HFF-Myc (cell line): ENCODE measurements around the gene C15orf39.

Source experiments
- DNase-seq: peaks from one replicate; pipeline ENCODE4 v3.0.0-alpha.2; 2011; ENCODE audit warnings: low read depth; ENCODE audit errors: extremely low read depth
- H3K4me3 ChIP-seq: replicated peaks from 2 replicates; pipeline ENCODE4 v1.5.1; 2011; ENCODE audit warnings: low read depth, mild to moderate bottlenecking, control low read depth, low read length
- CTCF ChIP-seq: IDR thresholded peaks from 2 replicates; pipeline ENCODE4 v1.5.1; 2012; ENCODE audit warnings: mild to moderate bottlenecking, low read depth, low read length, control low read depth; ENCODE audit errors: missing control alignments

The C15orf39 gene

GRCh38 chr15:75192307-75192706 is 9.4 kb upstream of the C15orf39 start:
- H3K4me3 ChIP-seq, result no peak overlapping the region
- TF ChIP-seq CTCF, result no peak
- DNase-seq, result no peak

DNA sequence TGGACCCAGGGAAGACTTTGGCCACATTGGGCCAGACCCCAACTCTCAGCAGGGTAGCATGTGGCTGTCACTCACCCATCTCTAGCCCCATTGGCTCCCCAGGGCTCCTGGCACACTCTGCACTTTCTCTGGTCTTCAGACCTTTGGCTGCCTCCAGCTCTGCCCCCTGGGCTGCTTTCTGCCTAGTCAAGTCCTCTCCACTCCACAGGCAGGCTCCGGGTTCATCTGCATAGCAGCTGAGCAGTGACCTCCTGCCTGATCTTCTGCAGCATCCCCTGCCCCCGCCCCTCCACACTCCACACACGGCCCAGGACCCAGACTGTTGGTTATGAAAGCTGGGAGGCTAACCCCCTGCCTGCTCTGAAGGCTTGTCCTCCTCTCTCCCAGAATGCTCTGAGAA is 8.4 kb upstream of the C15orf39 start:
- no peak overlapping the region for H3K4me3 ChIP-seq
- DNase-seq, result no peak
- no peak for TF ChIP-seq CTCF

DNA sequence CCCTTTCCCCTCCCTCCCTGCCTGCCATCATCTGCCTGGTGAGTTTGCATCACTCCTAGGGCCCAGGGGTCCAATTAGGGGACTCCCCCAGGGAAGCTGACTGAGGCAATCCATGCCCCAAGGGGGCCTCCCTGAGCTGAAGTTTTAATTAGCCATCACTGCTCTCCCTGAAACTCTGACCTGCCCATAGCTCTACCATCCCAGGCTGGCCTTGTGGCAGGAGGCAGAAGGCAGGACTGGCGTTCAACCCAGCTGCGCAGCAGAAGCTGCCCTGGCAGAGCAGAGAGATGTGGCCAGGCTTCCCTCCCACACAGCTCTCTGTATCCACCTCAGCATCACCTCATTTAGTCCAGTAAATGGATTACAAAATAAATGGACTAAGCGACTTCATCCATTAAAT is 7.7 kb upstream of the C15orf39 start:
- DNase-seq, result no peak

DNA sequence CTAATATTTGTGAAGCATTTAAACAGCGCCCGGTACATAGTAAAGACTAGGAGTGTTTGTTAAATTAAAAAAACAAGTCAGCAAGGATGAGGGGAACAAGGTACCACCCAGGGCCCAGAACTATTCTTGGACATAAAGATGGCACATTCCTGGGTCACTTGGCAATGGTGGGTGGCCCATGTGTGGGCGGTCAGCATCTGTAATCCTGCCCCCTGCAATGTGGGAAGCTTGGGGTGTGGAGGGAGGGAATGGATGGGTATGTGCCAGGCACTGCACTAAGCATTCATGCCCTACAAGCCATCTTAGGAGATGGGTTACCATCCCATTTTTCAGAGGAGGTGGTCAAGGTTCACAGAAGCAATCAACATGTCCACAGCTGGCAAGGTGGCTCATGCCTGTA is 7.3 kb upstream of the C15orf39 start:
- no peak overlapping the region for H3K4me3 ChIP-seq
- no peak for DNase-seq
- no peak for TF ChIP-seq CTCF

More for the DNA sequence above, 7.7 kb upstream of the C15orf39 start:
- H3K4me3 ChIP-seq, result no peak overlapping the region
- no peak for TF ChIP-seq CTCF

- no peak for TF ChIP-seq CTCF
- no peak overlapping the region for H3K4me3 ChIP-seq
- DNase-seq, result no peak
Observed at GRCh38 chr15:75195122-75195765, 6.4 kb upstream of the C15orf39 start.

DNA sequence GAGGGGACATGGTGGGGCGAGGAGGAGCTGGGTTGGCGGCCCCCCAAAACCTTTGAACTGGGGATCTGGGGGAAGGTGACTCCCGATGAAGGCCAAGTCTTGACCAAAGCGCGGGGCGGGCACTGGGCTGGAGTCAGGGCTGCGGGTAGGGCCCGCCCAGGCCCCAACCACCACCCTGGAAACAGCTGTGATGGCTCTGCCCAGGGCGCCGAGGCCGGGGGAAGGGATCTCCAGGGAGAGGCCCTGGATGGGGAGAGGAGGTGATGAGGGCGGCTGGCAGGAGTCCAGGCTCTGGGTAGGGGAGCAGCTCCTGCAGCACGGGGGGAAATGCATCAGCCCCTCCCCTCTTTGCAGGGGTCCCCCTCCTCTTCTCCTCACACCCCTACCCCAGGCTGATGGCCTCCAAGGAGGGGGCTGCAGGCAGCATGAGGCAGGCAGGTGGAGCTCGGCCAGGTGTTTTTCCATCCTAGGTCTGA is 5.9 kb upstream of the C15orf39 start:
- no peak overlapping the region for H3K4me3 ChIP-seq
- no peak for TF ChIP-seq CTCF
- no peak for DNase-seq
